ENCODE measurements around the gene XPNPEP2. TPM values are rescaled to one million over a fixed set of nuclear protein-coding genes. Genes with fewer than 3 reads are reported as not detected.

XPNPEP2 gene
- total and polyA plus RNA-seq, 9 of the 15 experiments (the other 6 are each of a cell fraction or from before 2014, with no cell fraction given), result 0.03 to 0.19 (median 0.09) TPM; not detected in 5

DNA sequence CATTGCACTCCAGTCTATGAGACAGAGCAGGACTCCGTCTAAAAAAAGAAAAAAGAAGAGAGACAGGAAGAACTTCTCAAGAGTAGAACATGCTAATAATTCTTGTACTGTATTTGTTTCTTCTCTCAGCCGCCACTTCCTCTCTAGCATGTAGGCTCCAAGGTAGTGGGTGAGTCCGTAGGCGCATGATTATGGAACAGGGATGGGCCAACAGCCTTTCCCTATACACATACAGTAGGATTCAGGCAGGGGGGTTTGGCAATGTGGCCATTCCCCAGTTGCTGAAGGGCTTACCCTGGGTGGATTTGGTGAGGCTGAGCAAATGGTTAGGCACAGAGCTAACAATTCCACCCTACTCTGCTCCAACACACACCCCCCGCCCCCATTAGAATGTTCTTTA lies 49.0 kb upstream of the XPNPEP2 start:
- DNase-seq (ENCODE audit: extremely low read depth in 1 of 4, low spot score in 3 of 4), result no peak
- CTCF ChIA-PET (ENCODE audit: low intra/inter-chr PET ratio), result no interaction called here
- H3K79me2 ChIP-seq (ENCODE audit: control insufficient read depth, insufficient read depth, low read length), result no peaks in the 10 kb centered on the region
- H3K27ac ChIP-seq (ENCODE audit: extremely low read depth, low read depth, low read length), result no peak overlapping the region
- no peak overlapping the region for H2AFZ ChIP-seq (ENCODE audit: low read depth, low read length)
- FAIRE-seq, result no peak
- BruUV-seq (replicated peaks), result no TSS peak
- POLR2A ChIA-PET, result interaction anchor here (0.7 kb wide), 1 partner anchor 14 kb away, joined by 3 read pairs; no protein-coding TSS in a partner anchor
- H3K36me3 ChIP-seq (ENCODE audit: control insufficient read depth, insufficient read depth, low read length), result no peaks in the 10 kb centered on the region
- H3K9me1 ChIP-seq (ENCODE audit: control insufficient read depth, insufficient read depth, low read length), result no peaks in the 10 kb centered on the region
- no peak for TF ChIP-seq MAFG (tag; conservative IDR thresholded peaks at IDR 0.05)
- no peak for TF ChIP-seq ZBTB40 (IDR thresholded peaks at IDR 0.05)
- no peak for TF ChIP-seq ZBTB40 (CRISPR knock-in tag; IDR thresholded peaks at IDR 0.05)
- no peak for TF ChIP-seq PATZ1 (CRISPR knock-in tag; IDR thresholded peaks at IDR 0.05; ENCODE audit: borderline replicate concordance)
- no peak for TF ChIP-seq SMARCA5 (IDR thresholded peaks at IDR 0.05)
- no peak overlapping the region for H3K4me3 ChIP-seq
- peaks cover 0 to 19% of the 10 kb centered on the region in 2 experiments; a peak in 2 of 5 replicates for H3K27me3 ChIP-seq (ENCODE audit: control insufficient read depth in 2 of 2, insufficient read depth in 2 of 2, low read length in 2 of 2)
- H3K9me3 ChIP-seq (replicated peaks; ENCODE audit: control insufficient read depth, insufficient read depth, low read depth, low read length), result no peaks in the 10 kb centered on the region
- intact Hi-C loops (cut with micrococcal nuclease) (no loop called here), in situ Hi-C loops (cut with MboI) (no loop called here)
- ATAC-seq, result no peak
- H3K9ac ChIP-seq (ENCODE audit: insufficient read depth in 1 of 2, low read depth in 2 of 2, low read length in 2 of 2), result no peak overlapping the region
- no peaks in the 10 kb centered on the region for H3K4me1 ChIP-seq (replicated peaks in 1 of 2; ENCODE audit: control insufficient read depth in 2 of 2, insufficient read depth in 2 of 2, low read length in 2 of 2)
- H4K20me1 ChIP-seq (replicated peaks; ENCODE audit: control insufficient read depth, insufficient read depth, low read length), result no peaks in the 10 kb centered on the region
- WGBS (ENCODE audit: insufficient coverage, low coverage, missing lambda C conversion rate), result 0% methylated on average over 5 of the region's 5 CpGs
- no peak overlapping the region for H3K4me2 ChIP-seq (ENCODE audit: insufficient read depth, low read length)

Data from K562 (cell line).